NCI-H1092 (cell line): Measurements from ENCODE around the gene CEP57.
"Not testable (repeated sequence)": the region's sequence is repeated elsewhere in the genome, so short reads cannot be mapped to it uniquely, and the experiment has no call there.

Experiments
- DNase-seq: peaks from one replicate; lab custom pipeline; 2025; lab: John Stamatoyannopoulos, UW

CEP57 gene

DNA sequence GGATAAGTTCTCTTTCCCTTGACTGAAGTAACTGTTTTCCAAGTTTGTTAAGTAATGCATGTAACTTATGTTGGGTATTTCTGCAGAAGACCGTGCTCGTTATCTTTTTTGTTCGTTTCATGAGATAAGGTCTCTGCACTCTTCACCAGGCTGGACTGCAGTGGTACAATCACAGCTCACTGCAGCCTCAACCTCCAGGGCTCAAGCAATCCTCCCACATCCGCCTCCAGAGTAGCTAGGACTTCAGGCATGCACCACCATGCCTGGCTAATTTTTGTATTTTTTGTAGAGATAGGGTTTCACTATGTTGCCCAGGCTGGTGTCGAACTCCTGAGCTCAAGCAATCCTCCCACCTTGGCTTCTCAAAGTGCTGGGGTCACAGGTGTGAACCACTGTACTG is 64.1 kb downstream of the CEP57 start:
- not testable (repeated sequence) for DNase-seq

- not testable (repeated sequence) for DNase-seq
These were observed 69.7 kb downstream of the CEP57 start for GRCh38 chr11:95860024-95860423.

DNA sequence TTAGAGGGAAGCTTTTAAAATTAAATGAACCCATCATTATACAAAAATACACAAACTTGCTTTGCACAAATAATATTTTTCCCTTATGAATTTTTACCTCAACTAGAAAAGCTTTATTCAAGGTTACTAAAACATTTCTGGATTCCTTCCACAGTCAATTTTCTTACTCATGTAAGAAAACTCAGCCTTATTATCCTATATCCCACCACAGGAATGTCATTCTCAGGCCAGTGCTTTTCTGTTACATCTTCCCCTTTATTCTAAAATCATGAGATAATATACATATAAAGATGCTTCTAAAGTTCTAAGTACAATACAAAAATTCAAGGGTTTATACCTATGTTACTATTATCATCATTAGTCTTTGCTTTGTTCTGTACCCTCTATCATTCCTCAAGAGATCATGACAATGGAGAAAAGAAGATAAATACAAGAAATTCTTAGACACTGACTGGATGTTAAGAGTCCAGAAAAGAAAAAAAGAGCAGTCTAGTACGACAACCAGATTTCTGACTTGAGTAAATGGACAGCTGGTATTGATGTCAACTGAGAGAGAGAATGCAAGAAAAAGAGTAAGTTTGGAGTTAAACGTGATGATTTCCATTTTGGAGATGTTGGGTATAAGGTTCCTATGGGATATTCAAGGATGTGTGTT is 73.3 kb downstream of the CEP57 start:
- no peak for DNase-seq

DNA sequence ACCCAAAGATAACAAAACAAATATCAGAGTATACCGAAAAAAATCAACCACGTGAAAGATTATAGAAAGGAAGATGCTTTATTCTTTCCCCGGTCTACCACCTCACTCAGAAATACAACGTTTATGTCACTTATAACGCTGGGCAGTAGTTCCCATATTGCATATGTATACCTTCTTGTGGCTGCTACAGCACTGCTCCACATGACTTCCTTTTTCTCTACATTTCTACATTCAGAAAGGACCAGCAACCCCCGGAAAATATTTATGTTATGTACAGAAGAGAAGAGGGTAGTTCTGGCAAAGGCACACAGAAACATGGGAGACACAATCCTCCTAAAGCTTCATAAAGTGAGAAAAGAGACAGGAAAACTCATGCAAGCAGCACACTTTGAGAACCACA is 76.8 kb downstream of the CEP57 start:
- no peak for DNase-seq

GRCh38 chr11:95870877-95871276 is 80.6 kb downstream of the CEP57 start:
- not testable (repeated sequence) for DNase-seq

- DNase-seq, result no peak
These were observed 87.0 kb downstream of the CEP57 start for GRCh38 chr11:95877291-95877690.
